ENCODE results near the gene VWA3B. TPM values are rescaled to one million over a fixed set of nuclear protein-coding genes. Genes with fewer than 3 reads are reported as not detected.

The VWA3B gene
- total RNA-seq, 2 experiments from 2014 or later = not detected

GRCh38 chr2:98191883-98192282 is 104.9 kb downstream of the VWA3B start:
- Histone ChIP-seq H3K79me2 (ENCODE audit: insufficient read depth, low read depth, low read length) (no peaks in the 10 kb centered on the region), H3K9me2 (ENCODE audit: insufficient read depth, low read length) (no peaks in the 10 kb centered on the region), H4K20me1 (ENCODE audit: insufficient read depth, low read length) (no peaks in the 10 kb centered on the region), H3K4me2 (ENCODE audit: low read length) (no peak overlapping the region), H3K27ac (ENCODE audit: low read depth, low read length, poor library complexity, severe bottlenecking) (no peak overlapping the region), H3K4me1 (ENCODE audit: insufficient read depth, low read length, poor library complexity, severe bottlenecking) (no peaks in the 10 kb centered on the region), H3K36me3 (ENCODE audit: insufficient read depth, low read length) (no peaks in the 10 kb centered on the region), H3K4me3 (ENCODE audit: low read depth, low read length, poor library complexity, severe bottlenecking) (no peak overlapping the region), H2AFZ (ENCODE audit: low read length) (no peak overlapping the region), H3K9me3 (ENCODE audit: low read length) (no peaks in the 10 kb centered on the region)
- intact Hi-C loops (cut with micrococcal nuclease; ENCODE audit: unreplicated experiment) = no loop called here
- POLR2A ChIA-PET = no interaction called here
- CTCF ChIA-PET (ENCODE audit: unreplicated experiment) = no interaction called here
- no TSS peak for BruUV-seq (replicated peaks)
- no peak for DNase-seq (ENCODE audit: low spot score)
- no peak for TF ChIP-seq CTCF (conservative IDR thresholded peaks at IDR 0.05; ENCODE audit: low read length)
- TF ChIP-seq EZH2phosphoT487 (IDR thresholded peaks at IDR 0.05; ENCODE audit: borderline replicate concordance, low read depth, low read length) = no peak

- H4K20me1 ChIP-seq (ENCODE audit: insufficient read depth, low read length) = no peaks in the 10 kb centered on the region
- H2AFZ ChIP-seq (ENCODE audit: low read length) = no peak overlapping the region
- no peak overlapping the region for H3K27ac ChIP-seq (ENCODE audit: low read depth, low read length, poor library complexity, severe bottlenecking)
- H3K79me2 ChIP-seq (ENCODE audit: insufficient read depth, low read depth, low read length) = no peaks in the 10 kb centered on the region
- ChIA-PET CTCF (ENCODE audit: unreplicated experiment) (no interaction called here), POLR2A (no interaction called here)
- no peaks in the 10 kb centered on the region for H3K9me3 ChIP-seq (ENCODE audit: low read length)
- TF ChIP-seq EZH2phosphoT487 (IDR thresholded peaks at IDR 0.05; ENCODE audit: borderline replicate concordance, low read depth, low read length) = no peak
- no peak for TF ChIP-seq CTCF (conservative IDR thresholded peaks at IDR 0.05; ENCODE audit: low read length)
- DNase-seq (ENCODE audit: low spot score) = no peak
- H3K4me1 ChIP-seq (ENCODE audit: insufficient read depth, low read length, poor library complexity, severe bottlenecking) = no peaks in the 10 kb centered on the region
- H3K4me3 ChIP-seq (ENCODE audit: low read depth, low read length, poor library complexity, severe bottlenecking) = no peak overlapping the region
- no peak overlapping the region for H3K4me2 ChIP-seq (ENCODE audit: low read length)
- no peaks in the 10 kb centered on the region for H3K9me2 ChIP-seq (ENCODE audit: insufficient read depth, low read length)
- BruUV-seq (replicated peaks) = no TSS peak
- no peaks in the 10 kb centered on the region for H3K36me3 ChIP-seq (ENCODE audit: insufficient read depth, low read length)
- intact Hi-C loops (cut with micrococcal nuclease; ENCODE audit: unreplicated experiment) = no loop called here
These were observed 114.6 kb downstream of the VWA3B start for GRCh38 chr2:98201576-98201975.

GRCh38 chr2:98205889-98206288 is 118.9 kb downstream of the VWA3B start:
- no peak overlapping the region for H3K4me2 ChIP-seq (ENCODE audit: low read length)
- POLR2A ChIA-PET = no interaction called here
- no peaks in the 10 kb centered on the region for H3K79me2 ChIP-seq (ENCODE audit: insufficient read depth, low read depth, low read length)
- H2AFZ ChIP-seq (ENCODE audit: low read length) = no peak overlapping the region
- no TSS peak for BruUV-seq (replicated peaks)
- H3K9me3 ChIP-seq (ENCODE audit: low read length) = no peaks in the 10 kb centered on the region
- intact Hi-C loops (cut with micrococcal nuclease; ENCODE audit: unreplicated experiment) = no loop called here
- H3K4me3 ChIP-seq (ENCODE audit: low read depth, low read length, poor library complexity, severe bottlenecking) = no peak overlapping the region
- H3K36me3 ChIP-seq (ENCODE audit: insufficient read depth, low read length) = no peaks in the 10 kb centered on the region
- TF ChIP-seq EZH2phosphoT487 (IDR thresholded peaks at IDR 0.05; ENCODE audit: borderline replicate concordance, low read depth, low read length) = no peak
- no peak for TF ChIP-seq CTCF (conservative IDR thresholded peaks at IDR 0.05; ENCODE audit: low read length)
- H3K27ac ChIP-seq (ENCODE audit: low read depth, low read length, poor library complexity, severe bottlenecking) = no peak overlapping the region
- no peaks in the 10 kb centered on the region for H4K20me1 ChIP-seq (ENCODE audit: insufficient read depth, low read length)
- no peak for DNase-seq (ENCODE audit: low spot score)
- no peaks in the 10 kb centered on the region for H3K4me1 ChIP-seq (ENCODE audit: insufficient read depth, low read length, poor library complexity, severe bottlenecking)
- no peaks in the 10 kb centered on the region for H3K9me2 ChIP-seq (ENCODE audit: insufficient read depth, low read length)
- CTCF ChIA-PET (ENCODE audit: unreplicated experiment) = no interaction called here
